H9 (cell line): ENCODE measurements around the gene HMGB4. TPM values are rescaled to one million over a fixed set of nuclear protein-coding genes. Genes with fewer than 3 reads are reported as not detected.

Experiments used
- DNase-seq: peaks from one replicate; pipeline ENCODE4 v3.0.0-alpha.2; 2017
- H2AFZ ChIP-seq: one replicate; pipeline ENCODE4 v1.6.1; 2013; ENCODE audit warnings: mild to moderate bottlenecking, low read length, control low read depth, moderate library complexity
- H2AK5ac ChIP-seq: 2 replicates; pipeline ENCODE4 v1.6.1; 2013; ENCODE audit warnings: low read length, control low read depth, mixed read lengths; ENCODE audit not compliant: insufficient read length
- H2BK120ac ChIP-seq: one replicate; pipeline ENCODE4 v1.6.1; 2013; ENCODE audit warnings: low read depth, mild to moderate bottlenecking, low read length, control low read depth, inconsistent platforms; ENCODE audit not compliant: poor library complexity, severe bottlenecking
- H2BK12ac ChIP-seq: 2 replicates; pipeline ENCODE4 v1.6.1; 2013; ENCODE audit warnings: low read length, control low read depth, mixed read lengths, low read depth; ENCODE audit not compliant: insufficient read length
- H2BK15ac ChIP-seq: 2 replicates; pipeline ENCODE4 v1.6.1; 2013; ENCODE audit warnings: low read depth, low read length, control low read depth
- H2BK20ac ChIP-seq: one replicate; pipeline ENCODE4 v1.6.1; 2013; ENCODE audit warnings: low read depth, mild to moderate bottlenecking, low read length, control low read depth, inconsistent platforms; ENCODE audit not compliant: poor library complexity, severe bottlenecking
- H2BK5ac ChIP-seq: 2 replicates; pipeline ENCODE4 v1.6.1; 2013; ENCODE audit warnings: low read length, control low read depth, mixed read lengths; ENCODE audit not compliant: insufficient read length
- H3K14ac ChIP-seq: 2 replicates; pipeline ENCODE4 v1.6.1; 2013; ENCODE audit warnings: low read length, control low read depth; ENCODE audit not compliant: insufficient read depth
- H3K18ac ChIP-seq: 2 replicates; pipeline ENCODE4 v1.6.1; 2013; ENCODE audit warnings: low read depth, mild to moderate bottlenecking, mixed read lengths, low read length, control low read depth; ENCODE audit not compliant: insufficient read length
- H3K23ac ChIP-seq: 2 replicates; pipeline ENCODE4 v1.6.1; 2013; ENCODE audit warnings: low read length, control low read depth, mixed read lengths, low read depth; ENCODE audit not compliant: insufficient read length
- H3K23me2 ChIP-seq: 2 replicates; pipeline ENCODE4 v1.6.1; 2013; ENCODE audit warnings: low read depth, mild to moderate bottlenecking, mixed read lengths, low read length, control low read depth; ENCODE audit not compliant: insufficient read length, poor library complexity, severe bottlenecking
- H3K27ac ChIP-seq: 2 replicates; pipeline ENCODE4 v1.5.1; 2013; ENCODE audit warnings: low read length, control low read depth, mixed read lengths, low read depth; ENCODE audit not compliant: insufficient read length
- H3K27me3 ChIP-seq: 2 replicates; pipeline ENCODE4 v1.6.1; 2013; ENCODE audit warnings: low read length, control low read depth, inconsistent platforms; ENCODE audit not compliant: insufficient read depth
- H3K4ac ChIP-seq: 2 replicates; pipeline ENCODE4 v1.6.1; 2013; ENCODE audit warnings: low read depth, mild to moderate bottlenecking, control low read depth, inconsistent platforms, low read length, moderate library complexity
- H3K4me1 ChIP-seq: 2 replicates; pipeline ENCODE4 v1.6.1; 2013; ENCODE audit warnings: low read length, control low read depth, inconsistent platforms; ENCODE audit not compliant: insufficient read depth
- H3K4me2 ChIP-seq: 2 replicates; pipeline ENCODE4 v1.6.1; 2013; ENCODE audit warnings: low read length, control low read depth, mixed read lengths; ENCODE audit not compliant: insufficient read length, insufficient read depth
- H3K56ac ChIP-seq: 2 replicates; pipeline ENCODE4 v1.6.1; 2013; ENCODE audit warnings: low read depth, mild to moderate bottlenecking, mixed read lengths, low read length, control low read depth; ENCODE audit not compliant: insufficient read length
- H3K79me1 ChIP-seq: 2 replicates; pipeline ENCODE4 v1.6.1; 2013; ENCODE audit warnings: low read depth, mild to moderate bottlenecking, moderate library complexity, low read length, control low read depth, inconsistent platforms; ENCODE audit not compliant: insufficient read depth, poor library complexity, severe bottlenecking
- H3K79me2 ChIP-seq: 2 replicates; pipeline ENCODE4 v1.6.1; 2013; ENCODE audit warnings: low read length, control low read depth, inconsistent platforms; ENCODE audit not compliant: insufficient read depth
- H3K9ac ChIP-seq: 2 replicates; pipeline ENCODE4 v1.6.1; 2013; ENCODE audit warnings: low read length, control low read depth, mixed read lengths; ENCODE audit not compliant: insufficient read length; ENCODE audit errors: extremely low read depth
- H3K9me3 ChIP-seq: one replicate; pipeline ENCODE4 v1.6.1; 2013; ENCODE audit warnings: low read depth, low read length, inconsistent platforms; ENCODE audit not compliant: control insufficient read depth
- H3T11ph ChIP-seq: one replicate; pipeline ENCODE4 v1.6.1; 2013; ENCODE audit warnings: mild to moderate bottlenecking, low read length, control low read depth, inconsistent platforms
- H4K20me1 ChIP-seq: one replicate; pipeline ENCODE4 v1.6.1; 2013; ENCODE audit not compliant: control insufficient read depth, insufficient read length, insufficient read depth
- H4K5ac ChIP-seq: 2 replicates; pipeline ENCODE4 v1.6.1; 2013; ENCODE audit warnings: low read depth, mild to moderate bottlenecking, mixed read lengths, low read length, control low read depth; ENCODE audit not compliant: insufficient read length
- H4K8ac ChIP-seq: replicated peaks from 2 replicates; pipeline ENCODE4 v1.6.1; 2013; ENCODE audit warnings: low read length, control low read depth, mixed read lengths, low read depth; ENCODE audit not compliant: insufficient read length
- H4K91ac ChIP-seq: 2 replicates; pipeline ENCODE4 v1.6.1; 2013; ENCODE audit warnings: low read depth, mild to moderate bottlenecking, moderate library complexity, mixed read lengths, low read length, control low read depth; ENCODE audit not compliant: insufficient read length
- H3K27ac Mint-ChIP-seq, 3 experiments: 2 replicates in 2 of 3; 3 replicates in 1 of 3; pipeline ENCODE4 v1.8.0; 2020 to 2021; ENCODE audit warnings: mixed read lengths in 3 of 3, mild to moderate bottlenecking in 1 of 3, moderate library complexity in 1 of 3
- H3K27me3 Mint-ChIP-seq: 2 replicates; pipeline ENCODE4 v1.8.0; 2021; ENCODE audit warnings: low read depth, mild to moderate bottlenecking, moderate library complexity, mixed read lengths
- H3K36me3 Mint-ChIP-seq, 3 experiments: 2 replicates in 2 of 3; 3 replicates in 1 of 3; pipeline ENCODE4 v1.8.0; 2020 to 2021; ENCODE audit warnings: low read depth in 3 of 3, mixed read lengths in 3 of 3; ENCODE audit not compliant: insufficient read depth in 1 of 3
- H3K4me1 Mint-ChIP-seq, 2 experiments: 2 replicates each; pipeline ENCODE4 v1.8.0; 2020; ENCODE audit warnings: mixed read lengths in 2 of 2
- H3K4me3 Mint-ChIP-seq, 2 experiments: 2 replicates in 1 of 2; 3 replicates in 1 of 2; pipeline ENCODE4 v1.8.0; 2020 to 2021; ENCODE audit warnings: mild to moderate bottlenecking in 2 of 2, mixed read lengths in 2 of 2, moderate library complexity in 1 of 2
- H3K9me3 Mint-ChIP-seq, 2 experiments: 2 replicates in 1 of 2; 3 replicates in 1 of 2; pipeline ENCODE4 v1.8.0; 2020; ENCODE audit warnings: mild to moderate bottlenecking in 2 of 2, mixed read lengths in 2 of 2, moderate library complexity in 1 of 2
- CTCF ChIP-seq: fragments of 200-600 bp; sonication (generic); conservative IDR thresholded peaks from 3 replicates; pipeline ENCODE4 v1.8.0; 2021; ENCODE audit warnings: antibody characterized with exemption, mild to moderate bottlenecking
- WGBS: extraction: QIAGEN DNeasy Blood & Tissue Kit; methylation state at CpG from one replicate; pipeline ENCODE4 v1.1.7; 2013; ENCODE audit warnings: missing lambda C conversion rate, low lambda C conversion rate, mixed read lengths; ENCODE audit not compliant: insufficient read length; ENCODE audit errors: extremely low coverage; 5-methylcytosine and 5-hydroxymethylcytosine counted together
- total RNA-seq: library from RNA; stranded (reverse); gene quantifications from 2 replicates; pipeline ENCODE4 v1.2.1, GENCODE V29; 2021

The HMGB4 gene
- total RNA-seq, 1 experiment from 2014 or later = not detected

- H3K27ac Mint-ChIP-seq = no peak overlapping the region; a peak in 1 of 7 replicates
- no peak for DNase-seq
- Histone ChIP-seq H3K14ac (no peak overlapping the region), H4K91ac (no peak overlapping the region), H4K8ac (no peak overlapping the region), H3K79me2 (no peaks in the 10 kb centered on the region), H3K23ac (no peak overlapping the region), H2AK5ac (no peak overlapping the region), H2AFZ (no peak overlapping the region), H2BK5ac (no peak overlapping the region), H3K4me2 (no peak overlapping the region), H3K4ac (no peak overlapping the region), H3K27ac (no peak overlapping the region), H2BK12ac (no peak overlapping the region), H3K79me1 (no peaks in the 10 kb centered on the region), H3K27me3 (no peaks in the 10 kb centered on the region), H3K9me3 (no peaks in the 10 kb centered on the region), H4K20me1 (no peaks in the 10 kb centered on the region), H4K5ac (no peak overlapping the region), H2BK120ac (no peak overlapping the region), H3K4me1 (no peaks in the 10 kb centered on the region), H3K23me2 (no peaks in the 10 kb centered on the region), H3K18ac (no peak overlapping the region), H2BK20ac (no peak overlapping the region), H2BK15ac (no peak overlapping the region), H3T11ph (no peak overlapping the region), H3K9ac (no peak overlapping the region), H3K56ac (no peak overlapping the region)
- peaks cover 3 to 4% of the 10 kb centered on the region in 2 experiments; a peak in 2 of 5 replicates for H3K9me3 Mint-ChIP-seq
- TF ChIP-seq CTCF = no peak
- H3K27me3 Mint-ChIP-seq = peaks cover 4% of the 10 kb centered on the region
- peaks cover 0 to 5% (median 4%) of the 10 kb centered on the region in 3 experiments; a peak in 4 of 7 replicates for H3K36me3 Mint-ChIP-seq
- no peak overlapping the region for H3K4me3 Mint-ChIP-seq
- peaks cover 8 to 10% of the 10 kb centered on the region in 2 experiments for H3K4me1 Mint-ChIP-seq
- no CpG with 5 or more reads among the region's 5 CpGs for WGBS
Observed at GRCh38 chr1:33876970-33877650, 13.2 kb downstream of the HMGB4 start.
